ENCODE results near the gene EPHA8.

DNA sequence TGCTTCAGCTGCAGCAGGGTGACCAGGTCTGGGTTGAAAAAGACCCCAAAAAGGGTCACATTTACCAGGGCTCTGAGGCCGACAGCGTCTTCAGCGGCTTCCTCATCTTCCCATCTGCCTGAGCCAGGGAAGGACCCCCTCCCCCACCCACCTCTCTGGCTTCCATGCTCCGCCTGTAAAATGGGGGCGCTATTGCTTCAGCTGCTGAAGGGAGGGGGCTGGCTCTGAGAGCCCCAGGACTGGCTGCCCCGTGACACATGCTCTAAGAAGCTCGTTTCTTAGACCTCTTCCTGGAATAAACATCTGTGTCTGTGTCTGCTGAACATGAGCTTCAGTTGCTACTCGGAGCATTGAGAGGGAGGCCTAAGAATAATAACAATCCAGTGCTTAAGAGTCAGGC is 76.0 kb downstream of the EPHA8 start:
- TF ChIP-seq GATA2 (IDR thresholded peaks at IDR 0.05; ENCODE audit: low read depth, low read length) (no peak), GATA3 (IDR thresholded peaks at IDR 0.05; ENCODE audit: low read depth, low read length) (no peak)
